Measurements from ENCODE around the gene EYA4. TPM values are rescaled to one million over a fixed set of nuclear protein-coding genes. Genes with fewer than 3 reads are reported as not detected.

Gene EYA4
- total and polyA plus RNA-seq, 2 of the 4 experiments (the other 2 are of a cell fraction), result 5.7 to 11.1 TPM

DNA sequence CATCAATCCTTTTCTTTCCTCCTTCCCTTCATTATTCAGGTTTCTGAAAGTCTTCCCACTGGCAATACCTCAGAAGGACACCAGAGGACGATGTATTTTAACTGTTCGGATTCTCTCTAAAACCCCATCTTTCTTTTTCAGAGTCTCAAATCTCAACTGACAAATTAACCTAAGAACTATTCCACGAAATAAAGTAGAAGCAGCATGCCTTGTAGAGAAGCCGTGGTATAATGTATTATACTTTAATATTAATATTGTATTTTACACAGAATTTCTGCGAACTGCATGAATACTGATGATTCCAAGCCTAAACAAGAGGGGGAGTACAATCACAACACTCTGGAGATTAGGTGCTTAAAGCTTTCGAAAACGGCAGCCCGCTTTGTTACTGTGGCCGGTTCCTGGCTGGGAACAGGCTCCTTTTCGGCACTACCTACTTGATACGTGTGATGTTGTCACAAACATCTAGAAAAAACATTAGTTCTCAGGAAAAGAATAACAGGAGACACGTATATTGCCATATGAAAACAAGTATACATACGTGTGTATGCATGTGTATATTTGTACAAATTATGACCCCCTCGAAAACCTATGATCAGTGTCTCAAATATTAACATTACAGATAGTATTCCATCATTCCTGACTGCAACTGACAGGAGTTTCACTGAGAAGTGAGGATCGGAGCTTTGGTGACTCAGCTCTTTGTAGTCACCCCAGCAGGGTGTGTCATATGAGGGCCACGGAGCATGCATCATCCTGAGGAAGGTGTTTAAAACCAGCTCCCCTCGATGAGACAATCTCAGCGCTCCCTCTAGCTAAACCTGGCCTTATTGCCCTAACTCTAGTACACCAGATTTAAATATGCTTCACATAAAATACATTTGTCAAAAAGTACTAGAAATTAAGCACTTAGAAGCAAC lies 328.1 kb downstream of the EYA4 start:
- H2BK120ac ChIP-seq (ENCODE audit: low read depth, low read length), result peak overlapping the region; percentile 89
- peak overlapping the region; percentile 61 for H3K4ac ChIP-seq (ENCODE audit: low read depth, low read length)
- peak overlapping the region; percentile 89 for H3K9ac ChIP-seq (ENCODE audit: low read depth, low read length)
- H3K4me2 ChIP-seq (ENCODE audit: low read depth, low read length), result peak overlapping the region; percentile 76
- POLR2A ChIA-PET (ENCODE audit: unreplicated experiment), result interaction anchor here (0.7 to 1.3 kb wide), 4 partner anchors 63 to 329 kb away, joined by 3 to 4 read pairs (median 3); no protein-coding TSS in a partner anchor
- H2BK5ac ChIP-seq (ENCODE audit: low read depth, low read length, poor library complexity, severe bottlenecking), result peak overlapping the region; percentile 92
- peak overlapping the region; percentile 42 to 53 for H4K8ac ChIP-seq (ENCODE audit: low read depth in 2 of 2, low read length in 2 of 2)
- dilution Hi-C loops (cut with HindIII; ENCODE audit: low sequenced_read_pairs, unreplicated experiment), result no loop called here
- H2AK5ac ChIP-seq (ENCODE audit: low read depth, low read length), result peak overlapping the region; percentile 67
- H4K20me1 ChIP-seq (ENCODE audit: insufficient read depth, low read length), result no peaks in the 10 kb centered on the region
- H2AFZ ChIP-seq (replicated peaks; ENCODE audit: low read length, poor library complexity), result peak overlapping the region; percentile 73
- CTCF ChIA-PET, result interaction anchor here (0.5 to 2.3 kb wide), 26 partner anchors 10 to 534 kb away, joined by 3 to 37 read pairs (median 4); no protein-coding TSS in a partner anchor
- H4K5ac ChIP-seq (ENCODE audit: low read depth, low read length), result peak overlapping the region; percentile 80
- peak overlapping the region; percentile 51 for H3K14ac ChIP-seq (replicated peaks; ENCODE audit: low read depth, low read length)
- no peaks in the 10 kb centered on the region for H3K9me1 ChIP-seq (ENCODE audit: insufficient read depth, low read length)
- H4K91ac ChIP-seq (ENCODE audit: insufficient read depth, low read depth, low read length), result peak overlapping the region; percentile 58
- no peaks in the 10 kb centered on the region for H3K27me3 ChIP-seq (ENCODE audit: control insufficient read depth, insufficient read depth, low read length)
- H3K79me1 ChIP-seq (ENCODE audit: low read depth in 1 of 2, low read length in 2 of 2), result no peaks in the 10 kb centered on the region
- H3K18ac ChIP-seq (ENCODE audit: low read depth, low read length), result peak overlapping the region; percentile 74
- H3K4me1 ChIP-seq (ENCODE audit: control insufficient read depth, insufficient read depth, low read length), result peaks cover 16% of the 10 kb centered on the region
- H3K9me3 ChIP-seq (ENCODE audit: control insufficient read depth, insufficient read depth, low read length), result no peaks in the 10 kb centered on the region
- H3K27ac ChIP-seq (ENCODE audit: insufficient read depth, low read length), result peak overlapping the region; percentile 96
- peak overlapping the region; percentile 79; the same call in 1 of the 2 replicates for H3K23ac ChIP-seq (ENCODE audit: low read depth, low read length)
- peak overlapping the region; percentile 57; the same call in 1 of the 3 replicates for H2BK15ac ChIP-seq (ENCODE audit: low read depth, low read length)
- in situ Hi-C loops (cut with MboI; ENCODE audit: low sequenced_read_pairs), result loop anchor here (5.0 to 10.0 kb wide), 2 partner anchors 348 to 536 kb away; no protein-coding TSS in a partner anchor
- peak; percentile 81 for ATAC-seq (ENCODE audit: low read depth)
- no peak overlapping the region for H2AK9ac ChIP-seq (replicated peaks; ENCODE audit: low read depth, low read length, poor library complexity)
- intact Hi-C loops (cut with micrococcal nuclease), result loop anchor here (1.0 to 2.0 kb wide), 7 partner anchors 40 to 528 kb away; partner anchors contain the start of gene TCF21
- DNase-seq, result peak; percentile 91
- H3K36me3 ChIP-seq (ENCODE audit: control insufficient read depth, insufficient read depth, low read length), result no peaks in the 10 kb centered on the region; the same call in 1 of the 2 replicates
- WGBS, 2 experiments (ENCODE audit: extremely low coverage in 2 of 2, insufficient read length in 1 of 2), result no CpG with 5 or more reads among the region's 18 CpGs
- H2BK20ac ChIP-seq (ENCODE audit: low read depth, low read length), result peak overlapping the region; percentile 30; the same call in 1 of the 2 replicates
- H3K4me3 ChIP-seq (ENCODE audit: insufficient read depth, low read depth, low read length), result peak overlapping the region; percentile 29; the same call in 1 of the 2 replicates
- peak overlapping the region; percentile 80; the same call in 1 of the 2 replicates for H3K56ac ChIP-seq (ENCODE audit: extremely low read depth, insufficient read depth, low read length)
- no TSS peak for BruUV-seq (replicated peaks)
- 0 out of 2 replicates have a peak, but pooled peaks have one; percentile 65 for TF ChIP-seq MAFK (IDR thresholded peaks at IDR 0.05; ENCODE audit: low read depth, low read length)
- TF ChIP-seq RAD21 (IDR thresholded peaks at IDR 0.05; ENCODE audit: low read length), result peak; percentile 96
- TF ChIP-seq CEBPB (IDR thresholded peaks at IDR 0.05; ENCODE audit: low read depth, low read length), result peak; percentile 18; the same call in 1 of the 2 replicates
- TF ChIP-seq CHD1 (IDR thresholded peaks at IDR 0.05; ENCODE audit: low read depth, low read length), result no peak
- TF ChIP-seq, protein P1, sequence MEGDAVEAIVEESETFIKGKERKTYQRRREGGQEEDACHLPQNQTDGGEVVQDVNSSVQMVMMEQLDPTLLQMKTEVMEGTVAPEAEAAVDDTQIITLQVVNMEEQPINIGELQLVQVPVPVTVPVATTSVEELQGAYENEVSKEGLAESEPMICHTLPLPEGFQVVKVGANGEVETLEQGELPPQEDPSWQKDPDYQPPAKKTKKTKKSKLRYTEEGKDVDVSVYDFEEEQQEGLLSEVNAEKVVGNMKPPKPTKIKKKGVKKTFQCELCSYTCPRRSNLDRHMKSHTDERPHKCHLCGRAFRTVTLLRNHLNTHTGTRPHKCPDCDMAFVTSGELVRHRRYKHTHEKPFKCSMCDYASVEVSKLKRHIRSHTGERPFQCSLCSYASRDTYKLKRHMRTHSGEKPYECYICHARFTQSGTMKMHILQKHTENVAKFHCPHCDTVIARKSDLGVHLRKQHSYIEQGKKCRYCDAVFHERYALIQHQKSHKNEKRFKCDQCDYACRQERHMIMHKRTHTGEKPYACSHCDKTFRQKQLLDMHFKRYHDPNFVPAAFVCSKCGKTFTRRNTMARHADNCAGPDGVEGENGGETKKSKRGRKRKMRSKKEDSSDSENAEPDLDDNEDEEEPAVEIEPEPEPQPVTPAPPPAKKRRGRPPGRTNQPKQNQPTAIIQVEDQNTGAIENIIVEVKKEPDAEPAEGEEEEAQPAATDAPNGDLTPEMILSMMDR (conservative IDR thresholded peaks at IDR 0.05; ENCODE audit: low read depth, low read length), result peak; percentile 97
- TF ChIP-seq, protein P2, sequence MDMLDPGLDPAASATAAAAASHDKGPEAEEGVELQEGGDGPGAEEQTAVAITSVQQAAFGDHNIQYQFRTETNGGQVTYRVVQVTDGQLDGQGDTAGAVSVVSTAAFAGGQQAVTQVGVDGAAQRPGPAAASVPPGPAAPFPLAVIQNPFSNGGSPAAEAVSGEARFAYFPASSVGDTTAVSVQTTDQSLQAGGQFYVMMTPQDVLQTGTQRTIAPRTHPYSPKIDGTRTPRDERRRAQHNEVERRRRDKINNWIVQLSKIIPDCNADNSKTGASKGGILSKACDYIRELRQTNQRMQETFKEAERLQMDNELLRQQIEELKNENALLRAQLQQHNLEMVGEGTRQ (IDR thresholded peaks at IDR 0.05; ENCODE audit: low read depth, low read length), result 0 out of 2 replicates have a peak, but pooled peaks have one; percentile 17
- TF ChIP-seq, protein P3, sequence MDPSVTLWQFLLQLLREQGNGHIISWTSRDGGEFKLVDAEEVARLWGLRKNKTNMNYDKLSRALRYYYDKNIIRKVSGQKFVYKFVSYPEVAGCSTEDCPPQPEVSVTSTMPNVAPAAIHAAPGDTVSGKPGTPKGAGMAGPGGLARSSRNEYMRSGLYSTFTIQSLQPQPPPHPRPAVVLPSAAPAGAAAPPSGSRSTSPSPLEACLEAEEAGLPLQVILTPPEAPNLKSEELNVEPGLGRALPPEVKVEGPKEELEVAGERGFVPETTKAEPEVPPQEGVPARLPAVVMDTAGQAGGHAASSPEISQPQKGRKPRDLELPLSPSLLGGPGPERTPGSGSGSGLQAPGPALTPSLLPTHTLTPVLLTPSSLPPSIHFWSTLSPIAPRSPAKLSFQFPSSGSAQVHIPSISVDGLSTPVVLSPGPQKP (IDR thresholded peaks at IDR 0.05; ENCODE audit: borderline replicate concordance, low read depth, low read length), result no peak
- TF ChIP-seq RCOR1 (IDR thresholded peaks at IDR 0.05; ENCODE audit: insufficient replicate concordance, low read length), result no peak
- TF ChIP-seq POLR2A (IDR thresholded peaks at IDR 0.05; ENCODE audit: low read depth, low read length), result peak; percentile 50; the same call in 1 of the 2 replicates
- peak; percentile 77 for TF ChIP-seq FOS (IDR thresholded peaks at IDR 0.05; ENCODE audit: low read depth, low read length)
- TF ChIP-seq BHLHE40 (IDR thresholded peaks at IDR 0.05; ENCODE audit: low read depth, low read length), result peak; percentile 24; the same call in 1 of the 2 replicates
- no peak for TF ChIP-seq MAZ (IDR thresholded peaks at IDR 0.05; ENCODE audit: borderline replicate concordance, low read depth, low read length)

All from IMR-90 (cell line).